ENCODE results near the gene SOX18. TPM values are rescaled to one million over a fixed set of nuclear protein-coding genes. Genes with fewer than 3 reads are reported as not detected.

The SOX18 gene
- total and polyA plus RNA-seq, 2 of the 13 experiments (the other 11 are each of a cell fraction or from before 2014, with no cell fraction given), result 1.6 to 1.9 TPM

DNA sequence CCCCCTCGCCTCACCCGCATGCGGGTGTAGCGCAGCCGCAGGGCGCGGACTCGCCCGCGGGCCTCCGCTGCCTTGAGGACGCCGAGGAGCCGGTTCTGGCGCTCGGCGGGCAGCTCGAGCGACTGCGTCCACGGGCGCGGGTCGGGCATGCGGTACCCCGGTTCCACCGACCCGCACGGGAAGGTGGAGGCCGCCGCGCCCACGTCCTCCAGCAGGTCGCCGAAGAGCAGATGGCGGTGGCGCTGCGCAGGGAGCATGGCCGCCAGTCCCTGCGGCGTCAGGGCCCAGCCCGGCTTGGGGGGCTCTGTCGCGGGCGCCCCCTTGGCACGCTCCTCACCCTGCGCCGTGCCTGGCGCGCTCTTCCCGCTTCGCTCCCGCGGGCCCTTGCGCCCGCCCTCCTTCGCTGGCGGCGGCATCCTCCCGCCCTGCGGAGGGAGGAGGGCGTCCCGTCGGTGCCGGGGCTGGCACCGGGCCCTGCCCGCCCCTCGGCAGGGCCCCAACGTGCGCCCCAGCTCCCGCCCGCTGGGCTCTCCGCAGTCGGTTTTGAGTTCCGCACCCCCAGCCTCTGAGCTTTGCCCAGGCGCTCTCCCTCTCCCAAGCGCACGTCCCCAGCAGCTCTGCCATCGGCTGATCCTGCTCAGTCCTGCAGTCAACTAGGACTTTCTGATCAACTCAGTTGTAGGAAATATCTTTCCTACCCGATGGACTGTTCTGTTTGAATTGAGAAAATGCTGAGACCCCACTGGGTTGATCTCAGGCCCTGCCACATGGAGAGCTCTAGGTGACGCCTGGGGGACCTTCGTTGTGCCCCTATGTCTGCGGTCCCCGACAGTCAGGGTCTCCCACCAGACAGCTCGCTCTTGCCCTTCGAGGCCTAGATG, 34.6 kb upstream of the SOX18 start, which contains the start of gene LKAAEAR1 (continued):
- peak; percentile 10 for TF ChIP-seq IKZF4 (CRISPR knock-in tag; IDR thresholded peaks at IDR 0.05; ENCODE audit: borderline replicate concordance, low read depth, not compliant biosample characterization)
- peak; percentile 12; the same call in 1 of the 2 replicates for TF ChIP-seq ZNF350 (CRISPR knock-in tag; IDR thresholded peaks at IDR 0.05; ENCODE audit: borderline replicate concordance, low read depth)
- TF ChIP-seq, protein P1, sequence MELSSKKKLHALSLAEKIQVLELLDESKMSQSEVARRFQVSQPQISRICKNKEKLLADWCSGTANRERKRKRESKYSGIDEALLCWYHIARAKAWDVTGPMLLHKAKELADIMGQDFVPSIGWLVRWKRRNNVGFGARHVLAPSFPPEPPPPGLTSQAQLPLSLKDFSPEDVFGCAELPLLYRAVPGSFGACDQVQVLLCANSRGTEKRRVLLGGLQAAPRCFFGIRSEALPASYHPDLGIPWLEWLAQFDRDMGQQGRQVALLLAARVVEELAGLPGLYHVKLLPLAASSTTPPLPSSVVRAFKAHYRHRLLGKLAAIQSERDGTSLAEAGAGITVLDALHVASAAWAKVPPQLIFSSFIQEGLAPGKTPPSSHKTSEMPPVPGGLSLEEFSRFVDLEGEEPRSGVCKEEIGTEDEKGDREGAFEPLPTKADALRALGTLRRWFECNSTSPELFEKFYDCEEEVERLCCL (CRISPR knock-in tag; IDR thresholded peaks at IDR 0.05; ENCODE audit: borderline replicate concordance), result no peak
- peak; percentile 29 for TF ChIP-seq ATF7-NPFF (CRISPR knock-in tag; IDR thresholded peaks at IDR 0.05; ENCODE audit: low read depth)
- TF ChIP-seq EZH2 (conservative IDR thresholded peaks at IDR 0.05; ENCODE audit: low read depth, low read length), result peak; percentile 96
- no peak for TF ChIP-seq TRIM22 (IDR thresholded peaks at IDR 0.05)
- peak; percentile 86 for TF ChIP-seq FOXC1 (CRISPR knock-in tag; IDR thresholded peaks at IDR 0.05; ENCODE audit: borderline replicate concordance)
- 0 out of 2 replicates have a peak, but pooled peaks have one; percentile 23 for TF ChIP-seq ZNF788 (CRISPR knock-in tag; IDR thresholded peaks at IDR 0.05; ENCODE audit: borderline replicate concordance)
- TF ChIP-seq ZNF552 (CRISPR knock-in tag; IDR thresholded peaks at IDR 0.05; ENCODE audit: borderline replicate concordance), result 0 out of 2 replicates have a peak, but pooled peaks have one; percentile 53
- peak; percentile 96 for TF ChIP-seq ZNF777 (CRISPR knock-in tag; IDR thresholded peaks at IDR 0.05)
- TF ChIP-seq, protein P2, sequence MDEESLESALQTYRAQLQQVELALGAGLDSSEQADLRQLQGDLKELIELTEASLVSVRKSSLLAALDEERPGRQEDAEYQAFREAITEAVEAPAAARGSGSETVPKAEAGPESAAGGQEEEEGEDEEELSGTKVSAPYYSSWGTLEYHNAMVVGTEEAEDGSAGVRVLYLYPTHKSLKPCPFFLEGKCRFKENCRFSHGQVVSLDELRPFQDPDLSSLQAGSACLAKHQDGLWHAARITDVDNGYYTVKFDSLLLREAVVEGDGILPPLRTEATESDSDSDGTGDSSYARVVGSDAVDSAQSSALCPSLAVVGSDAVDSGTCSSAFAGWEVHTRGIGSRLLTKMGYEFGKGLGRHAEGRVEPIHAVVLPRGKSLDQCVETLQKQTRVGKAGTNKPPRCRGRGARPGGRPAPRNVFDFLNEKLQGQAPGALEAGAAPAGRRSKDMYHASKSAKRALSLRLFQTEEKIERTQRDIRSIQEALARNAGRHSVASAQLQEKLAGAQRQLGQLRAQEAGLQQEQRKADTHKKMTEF (CRISPR knock-in tag; IDR thresholded peaks at IDR 0.05), result 0 out of 2 replicates have a peak, but pooled peaks have one; percentile 7
- no peak for TF ChIP-seq ZFP1 (CRISPR knock-in tag; IDR thresholded peaks at IDR 0.05)
- 0 out of 2 replicates have a peak, but pooled peaks have one; percentile 40 for TF ChIP-seq ZNF607 (CRISPR knock-in tag; IDR thresholded peaks at IDR 0.05; ENCODE audit: borderline replicate concordance)
- TF ChIP-seq ZNF775 (CRISPR knock-in tag; IDR thresholded peaks at IDR 0.05; ENCODE audit: borderline replicate concordance), result no peak
- no peak for TF ChIP-seq NFE2 (CRISPR knock-in tag; IDR thresholded peaks at IDR 0.05)
- TF ChIP-seq KDM2A (CRISPR knock-in tag; IDR thresholded peaks at IDR 0.05; ENCODE audit: borderline replicate concordance, low read depth), result peak; percentile 50
- no peak for TF ChIP-seq GMEB1 (CRISPR knock-in tag; IDR thresholded peaks at IDR 0.05; ENCODE audit: borderline replicate concordance)
- TF ChIP-seq LCORL (IDR thresholded peaks at IDR 0.05), result no peak
- TF ChIP-seq LCORL (CRISPR knock-in tag; IDR thresholded peaks at IDR 0.05), result peak; percentile 33; the same call in 1 of the 2 replicates
- peak; percentile 43; the same call in 1 of the 2 replicates for TF ChIP-seq EED (CRISPR knock-in tag; IDR thresholded peaks at IDR 0.05)
- TF ChIP-seq NFE2L2 (IDR thresholded peaks at IDR 0.05; ENCODE audit: low read length), result no peak
- no peak for TF ChIP-seq RBAK (CRISPR knock-in tag; IDR thresholded peaks at IDR 0.05)
- TF ChIP-seq AHR (CRISPR knock-in tag; IDR thresholded peaks at IDR 0.05), result no peak

Data from HepG2 (cell line).